Limb (tissue), 2 donors: Measurements from ENCODE around the gene HHAT.
"Not testable (repeated sequence)": the region's sequence is repeated elsewhere in the genome, so short reads cannot be mapped to it uniquely, and the experiment has no call there.

Source experiments
- DNase-seq, 2 donors: peaks; one replicate each; pipeline ENCODE4 v3.0.0-alpha.2; 2016; ENCODE audit errors: extremely low spot score in 2 of 2

The HHAT gene

DNA sequence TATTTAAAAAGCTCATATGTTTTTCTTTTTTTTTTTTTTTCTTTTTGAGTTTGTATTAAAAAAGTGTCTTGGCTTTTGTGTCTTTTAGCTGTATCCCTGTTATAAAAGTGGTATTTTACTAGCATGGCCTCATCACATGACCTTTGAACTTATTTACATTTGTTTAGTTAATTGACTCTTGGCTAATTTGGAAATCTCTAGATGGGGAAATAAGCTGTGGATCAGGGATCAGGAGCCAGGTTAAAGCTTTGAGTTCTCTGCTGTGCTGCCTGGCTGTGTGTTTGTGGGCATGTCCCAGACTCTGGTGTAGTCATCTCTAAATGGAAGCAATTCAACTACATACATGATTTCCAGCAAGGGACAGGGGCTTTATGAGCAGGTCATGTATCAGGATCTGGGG lies 56.5 kb downstream of the HHAT start:
- DNase-seq: no peak

GRCh38 chr1:210394281-210394821 lies 65.6 kb downstream of the HHAT start:
- DNase-seq: no peak

DNA sequence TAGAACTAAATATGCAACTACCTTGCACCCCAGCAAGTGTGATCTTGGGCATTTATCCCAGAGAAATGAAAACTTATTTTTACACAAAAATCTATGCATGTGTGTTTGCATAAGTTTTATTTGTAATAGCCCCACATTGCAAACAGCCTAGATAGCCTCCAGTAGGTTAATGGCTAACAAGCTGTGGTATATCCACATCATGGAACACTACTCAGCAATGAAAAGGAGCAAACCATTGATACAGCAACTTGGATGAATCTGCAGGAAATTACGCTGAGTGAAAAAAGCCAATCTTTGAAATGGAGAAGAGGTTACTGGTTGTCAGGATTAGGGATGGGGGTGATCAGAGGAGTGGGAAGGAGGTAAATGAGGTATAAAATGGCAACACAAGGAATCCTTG lies 67.8 kb downstream of the HHAT start:
- DNase-seq: no peak

DNA sequence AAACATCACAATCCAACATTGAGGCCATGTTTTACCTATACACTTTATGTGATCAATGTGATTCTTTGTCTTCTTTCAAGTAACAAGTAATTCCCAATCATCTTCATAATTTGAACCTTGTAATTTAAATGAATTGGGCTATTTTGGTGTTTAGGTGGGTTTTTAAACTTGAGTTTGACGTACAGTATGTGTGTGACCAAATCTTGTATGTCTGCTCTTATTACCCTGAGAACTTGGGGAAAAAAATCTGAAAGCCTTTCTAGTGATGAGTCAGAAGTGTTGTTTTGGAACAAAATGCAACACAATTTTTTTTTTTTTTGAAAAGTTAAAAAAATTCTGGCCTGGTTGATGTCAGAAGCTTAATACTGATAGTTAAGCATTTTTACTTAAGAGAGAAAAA lies 68.5 kb downstream of the HHAT start:
- no peak for DNase-seq

DNA sequence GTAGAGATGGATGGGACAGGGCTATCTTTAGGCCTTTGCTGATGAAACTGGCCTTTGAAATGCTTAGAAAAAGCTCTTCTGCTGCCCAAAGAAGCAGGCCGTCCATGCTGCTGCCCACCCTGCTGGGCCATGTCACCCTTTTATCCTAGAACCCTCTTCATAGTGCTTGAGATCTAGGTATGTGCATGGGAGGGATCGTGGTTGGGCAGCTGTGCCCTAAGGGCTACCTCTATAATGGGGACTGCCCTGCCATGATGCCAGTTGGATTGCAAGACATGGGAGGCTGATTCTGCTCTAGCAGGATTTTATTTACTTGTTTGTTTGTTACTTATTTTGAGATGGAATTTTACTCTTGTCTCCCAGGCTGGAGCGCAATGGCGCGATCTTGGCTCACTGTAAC lies 69.0 kb downstream of the HHAT start:
- no peak for DNase-seq

GRCh38 chr1:210398466-210398865 lies 69.8 kb downstream of the HHAT start:
- peak in 1 of 2 donors; percentile 56 for DNase-seq

- peak; percentile 62 for DNase-seq
Observed at GRCh38 chr1:210400043-210400840, 71.5 kb downstream of the HHAT start.

DNA sequence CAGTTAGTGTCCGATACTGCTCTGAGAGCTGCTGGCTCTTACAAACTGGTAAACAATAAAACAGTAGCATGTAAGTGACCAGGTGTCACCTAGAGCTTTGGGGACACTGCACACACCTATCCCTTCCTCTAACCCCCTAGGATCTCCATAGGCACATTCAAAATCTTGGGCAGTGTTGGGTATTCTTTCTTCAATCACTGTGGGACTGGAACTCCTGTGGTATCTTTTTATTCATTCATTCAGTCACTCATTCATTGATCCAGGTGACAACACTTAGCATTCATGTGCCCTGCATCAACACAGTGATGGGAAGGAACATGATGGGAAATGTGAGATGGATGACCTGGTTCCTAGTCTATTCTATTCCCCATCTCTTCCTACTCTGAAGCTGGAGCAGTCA lies 73.9 kb downstream of the HHAT start:
- DNase-seq: no peak

- DNase-seq: no peak
Observed at GRCh38 chr1:210405316-210405715, 76.6 kb downstream of the HHAT start.

- not testable (repeated sequence) for DNase-seq
Observed at GRCh38 chr1:210406341-210406740, 77.6 kb downstream of the HHAT start.

DNA sequence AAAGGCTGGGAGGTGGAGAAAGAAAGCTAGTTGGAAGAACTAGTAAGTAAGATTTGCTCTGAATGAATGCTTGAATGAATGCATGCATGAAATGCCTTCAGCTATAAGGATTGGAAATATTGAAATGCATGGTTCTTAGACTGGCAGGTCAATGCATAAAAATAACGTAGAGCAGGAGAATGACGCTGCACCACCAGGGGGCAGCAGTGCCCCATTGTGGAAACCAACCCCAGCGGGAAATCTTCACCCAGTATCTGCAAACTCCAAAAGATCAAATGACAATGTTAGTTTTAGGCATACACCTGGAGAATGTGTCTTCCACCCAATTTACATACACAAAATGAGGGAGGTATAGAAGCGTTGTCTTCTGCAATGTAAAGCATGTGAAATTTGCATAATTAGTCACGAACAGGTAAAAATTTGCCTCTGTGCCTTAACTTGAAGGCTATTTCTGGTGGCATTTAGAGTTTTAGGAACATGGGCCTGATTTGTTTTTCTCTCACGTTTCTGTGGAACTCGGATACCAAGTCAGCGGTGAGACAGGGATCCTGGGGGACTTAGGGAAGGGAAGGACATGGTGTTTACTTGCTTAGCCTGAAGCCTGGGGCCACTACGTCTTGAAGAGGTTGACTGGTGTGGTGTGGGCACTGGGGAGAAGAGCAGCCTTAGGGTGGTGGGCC lies 78.6 kb downstream of the HHAT start:
- peak; percentile 68 to 88 for DNase-seq

DNA sequence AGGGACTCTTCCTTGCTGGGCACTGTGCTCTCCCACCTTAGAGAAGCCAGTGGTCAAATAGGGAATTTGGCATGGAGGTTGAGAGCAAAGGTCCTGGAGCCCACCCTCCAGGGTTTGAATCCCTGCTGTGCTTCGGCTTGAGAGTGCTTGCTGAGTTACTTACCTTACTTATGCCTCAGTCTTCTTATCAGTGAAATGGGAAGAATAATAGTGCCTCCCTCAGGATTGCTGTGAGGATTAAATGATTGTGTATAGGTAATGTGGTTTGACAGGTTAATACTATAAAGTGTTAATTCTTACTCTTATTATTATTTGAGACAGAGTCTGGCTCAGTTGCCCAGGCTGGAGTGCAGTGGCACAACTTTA lies 79.2 kb downstream of the HHAT start:
- no peak for DNase-seq

- DNase-seq: no peak
Observed at GRCh38 chr1:210412240-210412639, 83.5 kb downstream of the HHAT start.

DNA sequence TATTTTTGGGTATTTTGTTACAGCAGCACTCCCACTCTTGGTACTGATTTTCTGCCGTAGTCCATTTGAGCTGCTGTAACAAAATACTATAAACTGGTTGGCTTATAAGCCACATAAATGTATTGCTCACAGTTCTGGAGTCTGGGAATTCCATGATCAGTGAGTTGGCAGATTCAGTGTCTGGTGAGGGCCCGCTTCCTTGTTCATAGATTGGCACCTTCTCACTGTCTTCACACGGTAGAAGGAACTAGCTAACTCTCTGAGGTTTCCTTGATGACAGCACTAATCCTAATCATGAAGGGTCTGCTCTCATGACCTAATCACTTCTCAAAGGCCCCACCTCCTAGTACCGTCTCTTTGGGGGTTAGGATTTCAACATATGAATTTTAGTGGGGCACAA lies 85.2 kb downstream of the HHAT start:
- no peak for DNase-seq

DNA sequence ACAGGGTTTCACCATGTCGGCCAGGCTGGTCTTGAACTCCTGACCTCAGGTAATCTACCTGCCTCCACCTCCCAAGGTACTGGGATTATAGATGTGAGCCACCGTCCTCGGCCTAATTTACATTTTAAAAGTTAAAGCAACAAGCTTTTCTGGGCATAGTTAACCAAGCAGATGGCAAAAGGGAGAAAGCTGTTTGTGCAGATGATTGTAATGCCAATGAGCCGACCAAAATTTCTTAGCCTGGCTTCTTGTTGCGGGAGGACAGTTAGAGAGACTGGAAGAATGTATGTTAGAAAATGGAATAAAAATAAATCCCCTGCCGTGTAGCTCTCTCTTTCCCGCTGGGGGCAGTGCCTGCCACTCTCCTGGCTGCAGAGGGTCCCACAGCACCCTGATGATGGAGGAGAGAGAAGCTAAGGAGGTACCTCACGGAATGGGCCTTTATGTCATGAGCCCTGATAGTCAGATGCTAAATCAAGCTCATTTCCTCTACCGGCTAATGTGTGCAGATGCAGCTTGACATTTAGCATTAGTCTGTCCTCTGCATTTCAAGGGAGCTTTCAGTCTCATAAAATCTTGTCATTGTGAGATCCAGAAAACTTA lies 87.2 kb downstream of the HHAT start:
- no peak for DNase-seq

- no peak for DNase-seq
Observed at GRCh38 chr1:210416681-210417080, 88.0 kb downstream of the HHAT start.

GRCh38 chr1:210417881-210418280 lies 89.2 kb downstream of the HHAT start:
- no peak for DNase-seq

- no peak for DNase-seq
Observed at GRCh38 chr1:210418863-210419650, 90.4 kb downstream of the HHAT start.

- not testable (repeated sequence) for DNase-seq
Observed at GRCh38 chr1:210426696-210427095, 98.0 kb downstream of the HHAT start.

DNA sequence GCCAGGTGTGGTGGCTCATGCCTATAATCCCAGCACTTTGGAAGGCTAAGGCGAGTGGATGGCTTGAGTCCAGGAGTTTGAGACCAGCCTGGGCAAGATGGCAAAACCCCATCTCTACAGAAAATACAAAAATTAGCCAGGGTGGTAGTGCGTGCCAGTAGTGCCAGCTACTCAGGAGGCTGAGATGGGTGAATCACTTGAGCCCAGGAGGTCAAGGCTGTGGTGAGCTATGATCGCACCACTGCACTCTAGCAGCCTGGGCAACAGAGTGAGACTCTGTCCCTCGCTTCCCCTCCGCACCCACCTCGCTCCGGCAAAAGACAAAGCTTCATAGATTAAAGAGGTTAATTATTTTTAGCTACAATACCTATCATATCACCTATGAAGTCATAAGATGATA lies 100.0 kb downstream of the HHAT start:
- DNase-seq: no peak

DNA sequence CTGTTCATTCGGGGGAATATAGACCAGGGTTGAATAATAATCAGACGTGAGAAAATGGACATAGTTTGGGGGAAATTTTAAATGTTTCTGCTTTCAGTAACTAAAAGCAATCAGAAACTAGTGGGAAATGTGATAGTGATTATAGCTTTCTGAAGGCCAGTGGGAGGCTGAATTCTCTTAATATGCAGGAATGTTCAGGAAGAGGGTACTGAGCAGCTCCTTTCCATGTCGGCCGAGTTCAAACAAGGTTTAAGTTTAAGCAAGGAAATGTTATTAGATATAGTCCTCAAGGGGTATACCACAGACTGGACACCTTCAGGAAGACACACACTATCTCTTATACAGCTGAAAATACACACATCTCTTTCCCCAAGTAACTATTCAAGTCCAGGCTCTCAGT lies 105.5 kb downstream of the HHAT start:
- no peak for DNase-seq

GRCh38 chr1:210437111-210437510 lies 108.4 kb downstream of the HHAT start:
- DNase-seq: no peak
